Hematopoietic multipotent progenitor cell (in vitro differentiated cells): ENCODE data around the gene ST3GAL5. TPM values are rescaled to one million over a fixed set of nuclear protein-coding genes. Genes with fewer than 3 reads are reported as not detected.
"Not testable (repeated sequence)": the region's sequence is repeated elsewhere in the genome, so short reads cannot be mapped to it uniquely, and the experiment has no call there.

ENCODE experiments used
- DNase-seq, 3 donors: peaks; one replicate each; pipeline ENCODE4 v3.0.0-alpha.2; 2011 to 2015; ENCODE audit warnings: low read depth in 2 of 3, low spot score in 2 of 3
- total RNA-seq: library from RNA; depleted of rRNA; stranded (reverse); fragments of >200 nt; gene quantifications from one replicate; pipeline ENCODE4 v1.2.3, GENCODE V29; 2012

The ST3GAL5 gene
- 4.0 TPM for total RNA-seq

- DNase-seq, result peak; percentile 80 to 92 (median 91)
Measured at GRCh38 chr2:85888684-85889626, at the start of gene ST3GAL5. ST3GAL5 (minus strand) TSS chr2:85888990; CDS start chr2:85888905, 85 bp downstream.

- DNase-seq, result no peak
Measured at GRCh38 chr2:85938456-85938855, 49.7 kb upstream of the ST3GAL5 start.

- no peak for DNase-seq
Measured at GRCh38 chr2:85937069-85937439, 48.3 kb upstream of the ST3GAL5 start.

GRCh38 chr2:85936421-85937068, 47.8 kb upstream of the ST3GAL5 start:
- no peak for DNase-seq

GRCh38 chr2:85935746-85936208, 47.0 kb upstream of the ST3GAL5 start:
- no peak for DNase-seq

GRCh38 chr2:85935170-85935745, 46.5 kb upstream of the ST3GAL5 start:
- no peak for DNase-seq

GRCh38 chr2:85933753-85934594, 45.2 kb upstream of the ST3GAL5 start:
- DNase-seq, result peak in 2 of 3 donors; percentile 55 to 78

GRCh38 chr2:85931151-85931550, 42.4 kb upstream of the ST3GAL5 start:
- not testable (repeated sequence) for DNase-seq

- peak in 1 of 3 donors; percentile 19 for DNase-seq
Measured at GRCh38 chr2:85930129-85931124, 41.6 kb upstream of the ST3GAL5 start.

GRCh38 chr2:85929096-85930050, 40.6 kb upstream of the ST3GAL5 start:
- DNase-seq, result no peak

GRCh38 chr2:85926931-85927661, 38.3 kb upstream of the ST3GAL5 start:
- no peak for DNase-seq

GRCh38 chr2:85926526-85926925, 37.7 kb upstream of the ST3GAL5 start:
- DNase-seq, result no peak

GRCh38 chr2:85925216-85925671, 36.5 kb upstream of the ST3GAL5 start:
- DNase-seq, result no peak

- no peak for DNase-seq
Measured at GRCh38 chr2:85924522-85924921, 35.7 kb upstream of the ST3GAL5 start.

GRCh38 chr2:85922199-85922598, 33.4 kb upstream of the ST3GAL5 start:
- no peak for DNase-seq

GRCh38 chr2:85921659-85922058, 32.9 kb upstream of the ST3GAL5 start:
- DNase-seq, result peak in 1 of 3 donors; percentile 45

- no peak for DNase-seq
Measured at GRCh38 chr2:85920810-85921545, 32.2 kb upstream of the ST3GAL5 start.
